HG02610 (cell line): ENCODE data around the gene HCAR1.
"Not testable (repeated sequence)": the region's sequence is repeated elsewhere in the genome, so short reads cannot be mapped to it uniquely, and the experiment has no call there.

Experiments
- ATAC-seq: cut with Tn5 transposase; IDR thresholded peaks from one replicate; pipeline ENCODE4 v1.9.1; 2021; ENCODE audit warnings: mild to moderate bottlenecking, moderate library complexity; ENCODE audit not compliant: unreplicated experiment

The HCAR1 gene, protein sequence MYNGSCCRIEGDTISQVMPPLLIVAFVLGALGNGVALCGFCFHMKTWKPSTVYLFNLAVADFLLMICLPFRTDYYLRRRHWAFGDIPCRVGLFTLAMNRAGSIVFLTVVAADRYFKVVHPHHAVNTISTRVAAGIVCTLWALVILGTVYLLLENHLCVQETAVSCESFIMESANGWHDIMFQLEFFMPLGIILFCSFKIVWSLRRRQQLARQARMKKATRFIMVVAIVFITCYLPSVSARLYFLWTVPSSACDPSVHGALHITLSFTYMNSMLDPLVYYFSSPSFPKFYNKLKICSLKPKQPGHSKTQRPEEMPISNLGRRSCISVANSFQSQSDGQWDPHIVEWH

DNA sequence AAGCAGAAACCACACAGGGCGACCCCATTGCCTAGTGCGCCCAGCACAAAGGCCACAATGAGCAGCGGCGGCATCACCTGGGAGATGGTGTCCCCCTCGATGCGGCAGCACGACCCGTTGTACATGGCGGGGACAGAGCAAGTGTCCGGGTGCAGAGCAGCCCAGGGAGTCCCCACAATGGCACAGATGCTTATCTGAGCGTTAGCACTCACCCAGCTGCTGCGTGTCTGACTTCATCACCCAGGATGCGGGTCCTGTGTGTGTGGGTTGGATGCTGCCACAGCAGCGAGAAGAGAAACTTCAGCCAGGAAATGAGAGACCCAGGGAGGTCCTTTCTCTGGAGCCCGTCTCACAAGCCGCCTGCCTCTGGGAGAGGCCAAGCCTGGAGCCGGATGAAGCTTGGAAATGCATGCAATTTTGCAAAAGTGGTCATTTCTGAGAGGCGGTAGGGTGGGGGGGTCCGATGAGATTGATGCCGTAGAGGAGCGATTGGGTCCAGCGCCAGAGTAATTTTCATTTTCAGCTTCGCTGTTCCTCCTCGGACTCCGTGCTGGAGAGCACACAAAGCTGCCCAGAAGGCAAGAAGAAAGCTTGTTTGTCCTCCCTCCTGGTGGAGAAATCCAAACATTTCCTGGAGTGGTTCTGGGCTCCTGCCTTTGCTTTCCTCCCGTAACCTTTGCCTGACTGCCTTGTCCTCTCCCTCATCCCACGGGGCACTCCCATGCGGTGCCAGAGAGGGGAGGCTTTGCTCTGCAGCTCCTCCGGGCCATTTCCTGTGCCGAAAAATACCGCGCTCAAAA is at the start of gene HCAR1:
HCAR1 (minus strand) TSS at position 630 of the 800 bp plus-strand sequence; CDS start at position 125, 505 bp downstream.
- no peak for ATAC-seq

DNA sequence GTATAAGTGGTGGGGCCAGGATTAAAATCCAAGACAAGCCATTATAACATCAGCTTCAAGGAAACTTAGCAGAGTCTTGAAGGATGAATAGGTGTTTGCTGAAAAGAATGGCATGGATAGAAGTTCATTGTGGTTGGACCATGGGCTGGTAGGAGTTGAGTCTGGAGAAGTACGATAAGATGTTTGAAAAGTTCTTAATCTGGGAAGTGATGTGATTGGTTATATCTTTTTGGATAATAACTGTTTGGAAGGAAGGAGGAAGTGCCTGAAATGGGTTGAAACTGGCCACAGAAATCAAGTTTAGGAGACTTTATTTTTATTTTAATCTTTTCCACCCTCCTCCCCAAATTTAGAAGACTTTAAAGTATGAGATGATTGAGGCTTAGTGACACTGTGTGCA is 26.9 kb upstream of the HCAR1 start:
- no peak for ATAC-seq

DNA sequence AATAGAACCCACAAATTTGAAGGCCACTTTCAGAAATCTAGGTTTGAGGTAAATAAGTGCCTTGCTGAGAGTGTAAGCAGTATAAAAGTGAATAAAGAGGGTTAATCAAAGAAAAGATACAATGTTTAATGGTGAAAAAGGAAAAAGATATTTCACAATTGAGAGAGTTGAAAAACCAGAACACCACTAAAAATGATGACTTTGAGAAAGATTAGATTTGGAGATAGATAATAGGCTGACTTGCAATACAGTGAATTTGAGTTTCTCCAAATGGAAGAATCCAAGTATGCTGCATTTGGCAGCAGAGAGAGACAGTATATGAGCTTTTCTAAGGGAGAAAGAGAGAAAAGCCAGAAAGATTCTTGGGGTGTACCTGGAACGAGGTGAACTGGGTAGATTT is 24.1 kb upstream of the HCAR1 start:
- no peak for ATAC-seq

DNA sequence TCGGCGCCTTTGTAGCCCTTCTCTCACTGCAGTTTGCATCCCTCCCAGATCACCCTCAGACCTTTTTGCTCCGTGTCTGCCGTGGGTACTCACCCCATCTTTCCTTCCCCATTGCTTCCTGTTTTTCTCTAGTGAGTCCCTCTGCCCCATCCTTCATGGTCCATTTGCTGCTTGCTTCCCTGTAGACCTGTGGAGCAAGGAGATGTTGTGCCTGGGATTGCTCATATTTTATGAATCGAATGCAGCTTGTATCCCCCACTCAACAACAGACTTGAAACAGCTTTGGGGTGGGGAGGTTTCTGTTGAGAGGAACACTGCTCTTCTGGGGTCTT is 22.6 kb upstream of the HCAR1 start:
- ATAC-seq = no peak

DNA sequence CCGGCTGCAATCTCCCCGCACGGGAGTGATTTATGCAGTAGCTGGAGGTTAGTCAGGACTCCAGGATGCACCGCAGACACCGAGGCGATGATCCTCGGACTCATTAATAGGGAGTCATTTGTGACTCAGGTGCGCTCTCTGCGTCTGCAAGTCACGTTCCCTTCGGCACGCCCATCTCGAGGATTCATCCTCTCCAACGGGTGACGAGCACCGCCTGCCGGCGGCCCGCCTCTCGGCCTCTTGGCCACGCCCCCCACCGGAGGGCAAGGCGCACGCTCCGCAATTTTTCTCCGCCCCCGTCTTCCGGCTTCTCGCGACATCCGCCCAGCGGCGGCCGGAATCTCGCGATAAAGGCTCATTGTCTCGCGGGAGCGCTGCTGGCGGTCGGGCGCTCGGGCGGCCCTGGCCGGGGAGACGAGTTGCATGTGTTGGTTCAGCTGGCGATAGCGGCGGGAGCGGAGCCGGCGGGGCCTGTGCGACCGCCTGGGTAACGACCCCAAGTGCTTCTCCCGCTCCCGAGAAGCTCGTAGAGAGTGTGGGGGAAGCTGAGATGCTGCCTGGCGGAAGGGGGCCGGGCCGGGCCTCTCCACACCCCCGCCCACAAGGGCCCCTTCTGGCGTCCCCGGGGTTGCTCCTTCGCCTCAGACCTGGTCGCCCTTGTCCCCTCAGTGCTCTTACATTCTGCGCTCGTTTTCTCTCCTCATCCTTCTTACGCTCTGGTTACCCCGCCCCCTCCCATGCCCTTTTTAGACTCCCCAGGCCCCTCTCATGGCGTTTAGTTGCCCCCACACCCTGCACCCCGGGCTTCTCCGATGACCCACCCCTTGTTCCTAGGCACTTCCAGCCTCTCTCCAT is 22.0 kb upstream of the HCAR1 start, which contains the start of gene DENR:
DENR (plus strand) TSS at position 361 of the 855 bp plus-strand sequence. CDS start 878 bp downstream, outside the sequence.
- ATAC-seq = peak; percentile 91

DNA sequence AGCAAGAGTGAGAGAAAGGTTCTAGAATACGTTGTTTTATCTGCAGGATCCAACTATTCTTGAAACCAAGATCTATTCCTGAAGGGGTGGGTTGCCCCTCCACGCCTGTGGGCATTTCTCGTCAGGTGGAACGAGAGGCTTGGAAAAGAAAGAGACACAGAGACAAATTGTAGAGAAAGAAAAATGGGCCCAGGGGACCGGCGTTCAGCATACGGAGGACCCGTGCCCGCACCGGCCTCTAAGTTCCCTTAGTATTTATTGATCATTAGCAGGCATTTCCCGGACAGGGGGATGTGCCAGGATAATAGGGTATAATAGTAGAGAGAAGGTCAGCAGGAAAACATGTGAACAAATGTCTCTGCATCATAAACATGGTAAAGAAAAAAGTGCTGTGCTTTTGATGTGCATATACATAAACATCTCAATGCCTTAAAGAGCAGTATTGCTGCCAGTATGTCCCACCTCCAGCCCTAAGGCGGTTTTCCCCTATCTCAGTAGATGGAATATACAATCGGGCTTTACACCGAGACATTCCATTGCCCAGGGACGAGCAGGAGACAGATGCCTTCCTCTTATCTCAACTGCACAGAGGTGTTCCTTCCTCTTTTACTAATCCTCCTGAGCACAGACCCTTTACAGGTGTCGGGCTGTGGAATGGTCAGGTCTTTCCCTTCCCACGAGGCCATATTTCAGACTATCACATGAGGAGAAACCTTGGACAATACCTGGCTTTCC is 20.3 kb upstream of the HCAR1 start:
- not testable (repeated sequence) for ATAC-seq

DNA sequence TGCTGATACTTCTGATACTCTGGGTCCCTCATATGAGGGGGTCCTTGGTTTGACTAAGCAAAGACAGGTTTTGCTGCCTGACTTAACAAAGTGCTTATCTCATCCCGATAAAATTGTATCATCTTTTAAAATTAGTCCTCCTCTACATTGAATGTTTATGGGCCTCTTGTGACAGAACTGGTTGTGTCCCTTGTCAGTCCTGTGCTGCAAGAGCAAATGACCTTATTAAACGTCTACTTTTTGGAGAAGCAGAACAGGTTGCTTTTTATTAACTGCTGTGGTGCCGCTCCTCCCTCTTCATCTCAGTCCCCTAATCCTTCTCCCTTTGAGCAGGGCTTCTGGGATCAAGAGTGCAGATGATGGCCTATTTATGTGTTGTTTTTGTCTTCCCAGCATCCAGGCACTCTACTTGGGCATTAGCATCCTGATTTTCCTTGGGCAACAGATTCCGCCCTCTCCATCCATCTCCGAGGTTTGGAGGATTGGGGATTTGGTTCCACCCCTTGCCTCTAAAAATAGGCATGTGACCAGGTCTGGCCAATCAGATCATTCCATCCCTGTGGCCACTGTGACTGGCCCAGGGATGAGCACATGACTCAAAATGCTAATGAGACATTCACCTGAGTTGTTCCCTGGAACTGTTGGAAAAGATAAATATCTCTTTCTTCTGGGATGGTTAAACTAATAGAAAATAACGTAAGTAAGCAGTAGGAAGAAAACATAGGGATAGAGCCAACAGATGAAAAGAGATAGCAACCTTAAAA is 19.1 kb upstream of the HCAR1 start:
- ATAC-seq = no peak

DNA sequence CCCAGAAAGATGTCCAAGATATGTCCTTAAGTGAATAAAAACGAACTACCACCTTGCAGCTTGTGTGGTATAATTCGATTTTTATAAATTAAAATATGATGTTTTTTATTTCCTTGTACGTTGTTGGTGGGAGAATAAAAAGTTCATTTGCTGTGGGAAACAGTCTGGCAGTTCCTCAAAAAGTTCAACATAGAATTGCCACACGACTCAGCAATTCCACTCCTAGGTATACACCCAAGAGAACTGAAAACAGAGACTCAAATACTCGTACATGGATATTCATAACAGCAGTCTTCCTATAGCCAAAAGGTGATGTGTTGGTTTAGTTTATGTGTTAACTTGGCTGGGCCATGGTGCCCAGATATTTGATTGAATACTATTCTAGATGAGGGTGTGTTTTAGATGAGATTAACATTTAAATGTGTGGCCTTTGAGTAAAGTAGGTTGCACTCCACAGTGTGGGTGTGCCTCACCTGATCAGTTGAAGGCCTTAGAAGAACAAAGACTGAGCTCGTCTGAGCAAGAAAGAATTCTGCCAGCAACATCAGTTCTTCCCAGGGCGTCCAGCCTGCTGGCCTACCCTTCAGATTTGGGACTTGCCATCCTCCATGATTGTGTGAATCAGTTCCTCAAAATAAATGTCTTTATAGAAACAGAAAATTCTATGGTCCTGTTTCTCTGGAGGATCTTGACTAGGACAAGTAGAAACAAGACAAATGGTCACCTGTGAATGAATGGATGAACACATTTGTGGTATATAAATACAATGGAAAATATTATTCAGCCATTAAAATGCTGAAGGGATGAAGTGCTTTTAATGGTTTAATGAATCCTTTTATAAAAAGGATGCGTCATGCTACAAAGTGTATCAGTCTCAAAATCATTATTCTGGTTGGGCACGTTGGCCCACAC is 16.8 kb upstream of the HCAR1 start:
- no peak for ATAC-seq

DNA sequence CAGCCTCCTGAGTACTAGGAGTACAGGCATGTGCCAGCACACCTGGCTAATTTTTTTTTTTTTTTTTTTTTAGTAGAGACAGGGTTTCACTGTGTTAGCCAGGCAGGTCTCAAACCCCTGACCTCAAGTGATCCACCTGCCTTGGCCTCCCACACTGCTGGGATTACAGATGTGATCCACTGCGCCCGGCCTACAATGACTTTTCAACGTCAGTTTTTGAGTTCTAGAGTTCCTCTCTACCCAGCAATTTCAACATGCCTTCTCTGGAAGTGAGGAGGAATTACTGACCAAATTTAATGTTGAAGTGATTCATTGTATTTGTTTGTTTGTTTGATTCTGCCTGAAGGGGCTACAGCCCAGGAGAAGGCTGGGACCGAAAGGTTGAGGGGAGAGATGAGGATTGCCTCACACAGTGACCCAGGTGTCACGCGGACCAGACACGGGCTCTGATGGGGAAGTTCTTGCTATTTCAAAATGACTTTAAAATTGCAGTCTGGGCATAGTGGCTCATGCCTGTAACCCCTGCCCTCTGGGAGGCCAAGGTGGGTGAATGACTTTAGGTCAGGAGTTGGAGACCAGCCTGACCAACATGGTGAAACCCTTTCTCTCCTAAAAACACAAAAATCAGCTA is 13.4 kb upstream of the HCAR1 start:
- no peak for ATAC-seq

DNA sequence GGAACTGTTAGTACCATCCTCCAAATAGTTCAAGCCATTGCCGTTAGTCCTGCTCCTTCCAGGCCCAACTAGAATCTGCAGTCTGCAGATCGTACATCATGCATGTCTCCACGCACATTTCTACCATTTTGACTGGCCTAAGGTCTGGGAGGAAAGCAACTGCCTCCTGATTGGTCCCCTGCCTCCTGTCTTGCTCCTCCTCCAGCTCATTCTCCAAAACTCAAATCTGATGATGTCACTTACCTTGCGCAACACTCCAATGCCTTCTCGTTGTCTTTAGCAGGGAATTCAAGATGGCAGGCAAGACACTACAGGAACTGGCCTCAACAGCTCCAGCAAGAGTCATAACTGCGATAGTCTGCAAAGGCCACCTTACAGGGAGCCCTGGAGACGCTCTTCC is 9.7 kb upstream of the HCAR1 start:
- ATAC-seq = no peak

DNA sequence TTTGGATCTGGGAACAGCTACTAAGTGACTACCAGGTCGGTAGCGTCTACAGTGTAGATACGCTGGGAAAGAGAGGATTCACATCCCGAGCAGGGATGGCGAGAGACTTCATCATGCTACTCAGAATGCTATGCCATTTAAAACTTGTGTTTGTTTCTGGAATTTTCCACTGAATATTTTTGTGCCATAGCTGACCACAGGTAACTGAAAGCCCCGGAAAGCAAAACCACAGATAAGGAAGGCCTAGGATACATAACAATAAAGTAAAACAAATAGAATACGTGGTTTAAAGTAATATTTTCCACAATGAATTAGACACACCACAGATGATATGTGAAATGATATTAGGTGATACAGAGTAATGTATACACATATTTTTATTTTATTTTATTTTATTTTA is 7.9 kb upstream of the HCAR1 start:
- ATAC-seq = no peak

DNA sequence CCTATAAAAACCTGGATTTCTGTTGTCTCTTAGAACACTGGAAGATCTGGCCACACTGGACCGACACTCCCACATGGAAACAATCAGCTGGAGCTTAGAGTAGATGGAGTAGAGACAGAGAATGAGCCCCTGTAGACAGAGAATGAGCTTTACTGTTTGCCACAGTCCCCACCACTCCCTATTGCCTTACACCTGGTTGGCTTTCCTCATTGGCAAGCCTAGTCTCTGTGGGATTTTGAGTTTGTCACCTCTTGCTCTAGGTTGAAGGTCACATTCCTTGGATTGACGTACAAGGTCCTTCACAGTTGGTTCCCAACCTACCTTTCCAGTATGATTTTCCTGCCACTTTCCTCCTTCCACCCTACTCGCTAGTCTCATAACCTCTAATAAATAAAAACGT is 2.0 kb upstream of the HCAR1 start:
- no peak for ATAC-seq

DNA sequence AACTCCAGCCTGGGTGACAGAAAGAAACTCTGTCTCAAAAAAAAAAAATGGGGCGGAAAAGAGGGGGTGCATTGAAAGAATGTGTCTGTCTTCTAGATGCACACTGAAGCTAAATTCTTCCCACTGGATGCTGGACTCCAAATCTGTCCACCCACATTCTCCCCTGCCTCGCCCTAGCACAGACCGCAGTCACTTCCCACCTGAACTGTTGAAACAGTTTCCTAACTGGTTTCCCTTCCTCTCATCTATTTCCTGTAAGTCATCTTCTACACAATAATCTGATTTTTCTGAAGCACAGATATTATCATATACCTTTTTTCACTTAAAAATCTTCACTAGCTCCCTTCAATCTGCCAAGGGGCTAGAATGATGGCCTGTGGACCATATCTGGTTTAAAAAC is 1.5 kb upstream of the HCAR1 start:
- no peak for ATAC-seq

DNA sequence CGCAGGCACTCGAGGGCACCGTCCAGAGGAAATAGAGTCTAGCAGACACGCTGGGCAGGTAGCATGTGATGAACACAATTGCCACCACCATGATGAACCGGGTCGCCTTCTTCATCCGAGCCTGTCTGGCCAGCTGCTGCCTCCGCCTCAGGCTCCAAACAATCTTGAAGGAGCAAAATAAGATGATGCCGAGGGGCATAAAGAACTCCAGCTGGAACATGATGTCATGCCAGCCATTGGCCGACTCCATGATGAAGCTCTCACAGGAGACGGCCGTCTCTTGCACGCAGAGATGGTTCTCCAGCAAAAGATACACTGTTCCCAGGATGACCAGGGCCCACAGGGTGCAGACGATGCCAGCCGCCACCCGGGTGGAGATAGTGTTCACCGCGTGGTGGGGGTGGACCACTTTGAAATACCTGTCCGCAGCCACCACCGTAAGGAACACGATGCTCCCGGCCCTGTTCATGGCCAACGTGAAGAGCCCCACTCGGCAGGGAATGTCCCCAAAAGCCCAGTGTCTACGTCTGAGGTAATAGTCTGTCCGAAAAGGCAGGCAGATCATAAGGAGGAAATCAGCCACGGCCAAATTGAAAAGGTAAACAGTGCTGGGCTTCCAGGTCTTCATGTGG is 945 bp downstream of the HCAR1 start:
- no peak for ATAC-seq

DNA sequence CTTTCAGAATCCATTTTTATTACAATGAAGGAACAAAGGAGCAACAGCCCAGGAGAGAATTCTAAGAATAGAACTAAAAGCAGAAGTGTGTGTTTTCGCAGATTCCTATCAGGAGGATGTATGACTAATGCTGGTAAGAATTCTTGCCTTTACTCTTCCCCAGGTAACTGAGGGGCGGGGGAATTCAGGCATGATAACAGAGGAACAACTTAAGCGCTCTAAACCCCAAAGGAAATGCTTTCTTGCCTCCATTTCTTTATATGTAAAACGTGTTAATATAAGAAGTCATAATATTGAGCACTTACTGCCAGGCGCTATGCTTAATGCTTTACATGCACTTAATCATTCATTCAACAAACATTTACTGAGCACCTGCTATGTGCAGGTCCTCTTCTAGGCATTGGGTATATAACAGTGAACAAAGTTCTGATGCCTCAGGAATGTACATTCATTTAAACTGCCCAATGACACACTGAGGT is 4.5 kb downstream of the HCAR1 start:
- ATAC-seq = no peak

DNA sequence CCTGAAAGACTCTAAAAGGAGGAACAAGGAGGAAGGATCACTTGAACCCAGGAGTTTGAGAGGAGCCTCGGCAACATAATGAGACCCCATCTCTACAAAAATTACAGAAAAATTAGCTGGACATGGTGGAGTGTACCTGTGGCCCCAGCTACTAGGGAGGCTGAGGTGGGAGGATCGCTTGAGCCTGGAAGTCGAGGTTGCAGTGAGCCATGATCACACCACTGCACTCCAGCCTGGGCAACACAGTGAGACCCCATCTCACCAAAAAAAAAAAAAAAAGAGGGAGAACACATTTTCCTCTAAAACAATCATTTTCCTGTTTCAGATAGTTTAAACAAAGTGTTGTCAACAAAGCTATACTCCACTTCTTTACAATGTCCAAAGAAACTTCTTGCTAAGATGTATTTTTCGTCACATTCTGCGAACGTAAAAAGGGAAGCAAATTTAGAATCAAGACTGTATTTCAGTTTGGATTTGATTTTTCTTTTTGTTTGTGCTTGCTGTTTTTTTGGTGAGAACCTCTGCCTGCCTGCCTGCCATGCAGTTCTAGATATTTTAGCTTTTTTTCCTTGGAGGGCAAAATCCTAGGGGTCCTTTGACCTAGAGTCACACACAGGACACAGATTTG is 5.1 kb downstream of the HCAR1 start:
- no peak for ATAC-seq

DNA sequence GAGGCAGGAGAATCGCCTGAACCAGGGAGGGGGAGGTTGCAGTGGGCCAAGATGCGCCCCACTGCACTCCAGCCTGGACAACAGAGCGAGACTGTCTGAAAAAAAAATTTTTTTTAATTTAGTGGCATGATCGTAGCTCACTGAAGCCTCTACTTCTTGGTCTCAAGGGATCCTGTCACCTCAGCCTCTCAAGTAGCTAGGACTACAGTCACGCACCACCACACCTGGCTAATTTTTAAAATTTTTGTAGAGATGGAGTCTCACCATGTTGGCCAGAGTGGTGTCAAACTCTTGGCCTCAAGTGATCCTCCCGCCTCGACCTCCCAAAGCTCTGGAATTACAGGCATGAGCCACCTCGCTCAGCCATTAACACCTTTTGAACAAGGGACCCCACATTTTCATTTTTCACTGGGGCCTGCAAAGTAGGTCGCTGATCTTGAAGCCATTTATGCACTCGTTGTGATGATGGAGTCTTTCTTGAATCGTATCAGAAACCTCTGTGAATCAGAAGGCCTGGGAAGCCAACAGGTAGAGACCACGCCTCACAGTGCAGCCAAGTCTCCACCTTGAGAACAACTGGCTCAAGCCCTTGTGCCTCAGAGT is 5.9 kb downstream of the HCAR1 start:
- no peak for ATAC-seq
